Measurements from ENCODE around the gene PDS5A. TPM values are rescaled to one million over a fixed set of nuclear protein-coding genes. Genes with fewer than 3 reads are reported as not detected.

Gene PDS5A
- total RNA-seq, 1 donor: 70.9 TPM

Small RNAs within 50 kb of the gene (small RNA-seq; reads per million reads assigned to genes)
- gene RNA5SP159: not detected

Other genes with a start within 250 kb of the PDS5A start
- gene N4BP2, start 78.9 kb upstream of the PDS5A start, total RNA-seq: 18.6 and 19.2 TPM in 2 replicates
- under 0.01 TPM in 1 of 2 replicates, not detected in the other for gene RHOH, start 219.1 kb upstream of the PDS5A start, total RNA-seq